ENCODE measurements around the gene SH3GL1. TPM values are rescaled to one million over a fixed set of nuclear protein-coding genes. Genes with fewer than 3 reads are reported as not detected.

The SH3GL1 gene
- total RNA-seq, 3 donors from 2014 or later = 25.6 to 52.5 (median 33.8) TPM

DNA sequence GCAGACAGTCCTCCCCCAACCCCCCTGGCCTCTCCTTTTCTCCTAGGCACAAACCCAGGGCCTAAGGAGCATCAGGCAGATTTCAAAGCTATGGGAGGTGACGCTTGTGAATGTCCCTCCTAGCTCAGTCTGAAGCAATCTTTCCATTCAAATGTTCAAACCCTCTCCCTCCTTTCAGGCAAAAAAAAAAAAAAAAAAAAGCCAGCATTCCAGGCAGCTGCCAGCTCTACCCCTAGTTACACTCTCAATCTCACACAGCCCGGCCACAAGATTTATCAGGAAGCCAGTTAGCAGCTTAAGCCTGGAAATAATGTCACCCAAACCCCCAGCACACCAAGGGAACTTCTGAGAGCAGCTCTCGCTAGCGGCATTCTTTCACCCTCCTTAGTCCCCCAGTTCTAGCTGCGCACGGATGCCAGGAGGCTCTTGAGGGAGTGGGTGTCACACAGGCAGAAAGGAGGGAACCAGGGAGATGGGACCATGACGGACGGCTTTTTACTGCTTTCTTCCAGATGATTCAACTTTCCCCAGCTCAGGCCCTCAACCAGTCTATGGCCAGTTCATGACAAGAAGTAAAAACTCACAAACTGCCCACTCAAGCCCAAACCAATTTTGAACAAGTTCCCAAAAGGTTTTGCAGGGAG, 6.3 kb downstream of the SH3GL1 start:
- Histone ChIP-seq H3K27me3 (no peaks in the 10 kb centered on the region), H3K4me3 (no peak overlapping the region), H3K4me1 (peaks cover 30 to 33% of the 10 kb centered on the region in 2 donors), H3K36me3 (no peaks in the 10 kb centered on the region), H3K27ac (peak overlapping the region in 1 of 2 donors; percentile 33), H3K9me3 (no peaks in the 10 kb centered on the region)
- TF ChIP-seq POLR2A (IDR thresholded peaks at IDR 0.05) (no peak), POLR2AphosphoS5 (IDR thresholded peaks at IDR 0.05) (no peak)
- TF ChIP-seq, protein P1, sequence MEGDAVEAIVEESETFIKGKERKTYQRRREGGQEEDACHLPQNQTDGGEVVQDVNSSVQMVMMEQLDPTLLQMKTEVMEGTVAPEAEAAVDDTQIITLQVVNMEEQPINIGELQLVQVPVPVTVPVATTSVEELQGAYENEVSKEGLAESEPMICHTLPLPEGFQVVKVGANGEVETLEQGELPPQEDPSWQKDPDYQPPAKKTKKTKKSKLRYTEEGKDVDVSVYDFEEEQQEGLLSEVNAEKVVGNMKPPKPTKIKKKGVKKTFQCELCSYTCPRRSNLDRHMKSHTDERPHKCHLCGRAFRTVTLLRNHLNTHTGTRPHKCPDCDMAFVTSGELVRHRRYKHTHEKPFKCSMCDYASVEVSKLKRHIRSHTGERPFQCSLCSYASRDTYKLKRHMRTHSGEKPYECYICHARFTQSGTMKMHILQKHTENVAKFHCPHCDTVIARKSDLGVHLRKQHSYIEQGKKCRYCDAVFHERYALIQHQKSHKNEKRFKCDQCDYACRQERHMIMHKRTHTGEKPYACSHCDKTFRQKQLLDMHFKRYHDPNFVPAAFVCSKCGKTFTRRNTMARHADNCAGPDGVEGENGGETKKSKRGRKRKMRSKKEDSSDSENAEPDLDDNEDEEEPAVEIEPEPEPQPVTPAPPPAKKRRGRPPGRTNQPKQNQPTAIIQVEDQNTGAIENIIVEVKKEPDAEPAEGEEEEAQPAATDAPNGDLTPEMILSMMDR (IDR thresholded peaks at IDR 0.05) = no peak
- no peak for DNase-seq (ENCODE audit: low spot score in 2 of 2)
- intact Hi-C loops (cut with DNase I; ENCODE audit: low total_unique reads) = loop anchor here (1.0 kb wide), 1 partner anchor 17 kb away; no protein-coding TSS in a partner anchor

DNA sequence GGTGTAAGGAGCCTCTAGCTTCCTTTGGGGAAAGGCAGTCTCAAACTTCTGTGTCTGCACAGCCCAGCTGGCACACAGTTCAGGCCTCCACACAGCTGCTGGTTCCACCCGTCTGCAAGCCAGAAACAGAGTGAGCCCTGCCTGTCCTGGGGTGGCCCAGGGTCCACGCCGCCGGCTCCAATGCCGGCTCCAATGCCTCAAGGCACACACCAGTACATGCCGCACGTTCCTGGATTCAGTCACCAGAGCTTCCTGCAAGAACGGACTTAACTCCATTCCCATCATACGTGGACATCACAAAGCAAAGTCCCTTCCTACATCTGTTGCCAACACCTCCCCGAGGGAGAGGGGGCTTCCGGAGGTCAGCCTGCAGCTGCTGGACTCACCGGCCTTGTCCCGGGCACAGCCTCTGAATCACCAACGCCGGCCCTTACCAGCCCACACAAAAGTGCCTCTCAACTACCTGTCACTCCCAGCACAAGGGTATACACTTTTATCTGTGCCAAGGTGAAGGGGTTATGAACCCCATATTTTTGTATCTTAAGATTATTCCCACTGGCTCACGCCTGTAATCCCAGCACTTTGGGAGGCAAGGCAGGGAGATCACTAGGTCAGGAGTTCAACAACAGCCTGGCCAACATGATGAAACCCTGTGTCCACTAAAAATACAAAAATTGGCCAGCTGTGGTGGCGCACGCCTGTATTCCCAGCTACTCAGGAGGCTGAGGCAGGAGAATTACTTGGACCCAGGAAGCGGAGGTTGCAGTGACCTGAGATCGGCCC, 8.5 kb downstream of the SH3GL1 start:
- no peaks in the 10 kb centered on the region for H3K36me3 ChIP-seq
- no peaks in the 10 kb centered on the region for H3K27me3 ChIP-seq
- peaks cover 39 to 44% of the 10 kb centered on the region in 2 donors for H3K4me1 ChIP-seq
- no peak for DNase-seq (ENCODE audit: low spot score in 2 of 2)
- no peak for TF ChIP-seq POLR2A (IDR thresholded peaks at IDR 0.05)
- peak; percentile 34 to 75 (median 70) for TF ChIP-seq POLR2AphosphoS5 (IDR thresholded peaks at IDR 0.05)
- peak overlapping the region; percentile 83 to 96 for H3K27ac ChIP-seq
- H3K4me3 ChIP-seq = peak overlapping the region in 1 of 3 donors; percentile 48
- intact Hi-C loops (cut with DNase I; ENCODE audit: low total_unique reads) = no loop called here
- H3K9me3 ChIP-seq = no peaks in the 10 kb centered on the region

DNA sequence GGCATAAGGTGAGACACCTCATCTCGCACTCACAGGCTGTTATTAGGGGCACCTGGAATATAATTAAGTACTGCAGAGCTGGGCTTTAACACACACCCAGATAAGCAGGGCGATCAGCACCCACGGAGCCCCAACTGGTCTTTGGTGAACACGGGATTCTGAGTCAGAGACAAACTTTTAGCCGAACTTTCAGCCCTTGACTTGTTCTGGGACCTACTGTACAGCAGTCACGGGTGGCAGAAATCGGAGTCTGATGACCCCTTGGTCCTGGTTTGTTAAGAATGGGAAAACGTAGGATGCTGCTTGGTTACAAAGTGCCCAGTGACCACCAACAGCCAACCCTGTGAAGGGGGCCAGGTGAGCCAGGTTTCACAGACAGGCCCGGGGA, 9.0 kb downstream of the SH3GL1 start:
- Histone ChIP-seq H3K9me3 (no peaks in the 10 kb centered on the region), H3K27ac (peak overlapping the region; percentile 83 to 96), H3K4me1 (peaks cover 39 to 44% of the 10 kb centered on the region in 2 donors), H3K4me3 (peak overlapping the region in 1 of 3 donors; percentile 48), H3K27me3 (no peaks in the 10 kb centered on the region), H3K36me3 (no peaks in the 10 kb centered on the region)
- DNase-seq (ENCODE audit: low spot score in 2 of 2) = no peak
- TF ChIP-seq POLR2A (IDR thresholded peaks at IDR 0.05) = no peak
- TF ChIP-seq, protein P1 (IDR thresholded peaks at IDR 0.05) = no peak
- no peak for TF ChIP-seq POLR2AphosphoS5 (IDR thresholded peaks at IDR 0.05)
- intact Hi-C loops (cut with DNase I; ENCODE audit: low total_unique reads) = no loop called here

DNA sequence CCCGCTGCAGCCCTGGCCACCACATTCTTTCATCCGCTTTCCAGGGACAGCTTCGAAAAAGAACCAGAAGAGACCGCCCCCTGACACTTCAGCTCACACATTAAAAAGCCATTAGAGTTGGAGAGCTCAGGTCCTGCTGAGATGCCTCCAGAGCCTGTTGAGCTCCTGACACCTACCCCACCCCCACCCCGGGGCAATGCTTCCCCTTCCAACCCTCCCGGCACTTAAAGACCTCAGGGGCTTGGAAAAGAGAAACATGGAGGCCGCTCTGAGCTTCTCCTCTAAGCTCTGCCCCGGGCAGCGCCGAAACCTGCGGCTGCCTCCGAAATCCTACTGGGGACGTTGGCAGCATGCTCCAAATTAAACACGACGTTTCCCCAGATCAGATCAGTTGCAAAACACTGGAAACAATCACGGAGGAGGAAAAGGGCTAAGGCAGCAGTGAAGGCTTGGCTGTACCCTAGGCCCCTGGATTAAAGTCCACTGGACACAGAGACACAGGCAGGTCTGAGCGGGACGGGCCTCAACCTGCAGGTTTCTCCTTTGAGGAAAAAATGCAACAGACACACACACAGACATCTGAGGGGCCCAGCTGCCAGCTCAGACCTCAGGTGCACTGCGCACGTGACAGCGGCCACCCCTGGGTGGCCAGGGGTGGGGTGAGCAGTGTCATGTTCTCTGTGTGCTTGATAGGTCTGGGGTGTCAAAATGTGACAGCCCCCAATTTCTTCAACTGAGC, 9.6 kb downstream of the SH3GL1 start:
- TF ChIP-seq POLR2AphosphoS5 (IDR thresholded peaks at IDR 0.05) (no peak), POLR2A (IDR thresholded peaks at IDR 0.05) (no peak)
- TF ChIP-seq, protein P1 (IDR thresholded peaks at IDR 0.05) = no peak
- peak overlapping the region; percentile 83 to 96 for H3K27ac ChIP-seq
- intact Hi-C loops (cut with DNase I; ENCODE audit: low total_unique reads) = no loop called here
- H3K27me3 ChIP-seq = no peaks in the 10 kb centered on the region
- no peaks in the 10 kb centered on the region for H3K9me3 ChIP-seq
- H3K4me3 ChIP-seq = peak overlapping the region in 2 of 3 donors; percentile 11 to 48
- no peaks in the 10 kb centered on the region for H3K36me3 ChIP-seq
- no peak for DNase-seq (ENCODE audit: low spot score in 2 of 2)
- H3K4me1 ChIP-seq = peaks cover 39 to 44% of the 10 kb centered on the region in 2 donors

DNA sequence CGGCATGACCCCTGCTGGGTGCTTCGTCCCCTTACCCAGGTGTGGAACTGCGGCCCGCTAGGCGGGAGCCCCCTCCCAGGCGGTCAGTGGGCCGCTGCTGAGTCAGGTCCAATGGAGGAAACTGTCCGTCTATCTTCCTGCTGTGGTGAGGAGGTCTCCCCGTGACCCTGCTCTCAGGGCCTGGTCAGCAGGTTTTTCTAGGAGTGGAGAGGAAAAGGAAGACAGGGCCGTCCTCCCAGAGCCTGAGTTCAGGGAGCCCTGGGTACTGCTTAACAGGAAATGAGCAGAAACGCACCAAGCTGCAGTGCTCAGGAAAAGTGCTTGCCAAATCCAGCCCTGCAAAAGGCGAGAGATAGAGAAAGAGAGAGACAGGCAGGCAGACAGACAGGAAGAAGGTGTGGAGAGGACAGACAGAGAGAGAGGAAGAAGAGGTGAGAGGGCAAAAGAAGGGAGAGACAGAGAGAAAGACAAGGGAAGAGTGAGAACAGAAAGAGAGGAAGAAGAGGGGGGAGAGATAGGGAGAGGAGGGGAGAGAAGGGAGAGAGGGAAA, 10.3 kb downstream of the SH3GL1 start:
- Histone ChIP-seq H3K27me3 (no peaks in the 10 kb centered on the region), H3K9me3 (no peaks in the 10 kb centered on the region), H3K27ac (peak overlapping the region; percentile 83 to 96), H3K4me3 (peak overlapping the region in 2 of 3 donors; percentile 11 to 48), H3K36me3 (no peaks in the 10 kb centered on the region), H3K4me1 (peaks cover 39 to 44% of the 10 kb centered on the region in 2 donors)
- no peak for TF ChIP-seq POLR2A (IDR thresholded peaks at IDR 0.05)
- TF ChIP-seq POLR2AphosphoS5 (IDR thresholded peaks at IDR 0.05) = no peak
- TF ChIP-seq, protein P1 (IDR thresholded peaks at IDR 0.05) = no peak
- intact Hi-C loops (cut with DNase I; ENCODE audit: low total_unique reads) = no loop called here
- DNase-seq (ENCODE audit: low spot score in 2 of 2) = no peak

All from breast epithelium (tissue), 4 donors.